ENCODE results near the gene SPTSSA. TPM values are rescaled to one million over a fixed set of nuclear protein-coding genes. Genes with fewer than 3 reads are reported as not detected.
"Not testable (repeated sequence)": the region's sequence is repeated elsewhere in the genome, so short reads cannot be mapped to it uniquely, and the experiment has no call there.

The SPTSSA gene
- polyA plus RNA-seq, 1 donor: 32.2 TPM

- DNase-seq: not testable (repeated sequence)
Observed at GRCh38 chr14:34428102-34428466, 34.0 kb downstream of the SPTSSA start.

DNA sequence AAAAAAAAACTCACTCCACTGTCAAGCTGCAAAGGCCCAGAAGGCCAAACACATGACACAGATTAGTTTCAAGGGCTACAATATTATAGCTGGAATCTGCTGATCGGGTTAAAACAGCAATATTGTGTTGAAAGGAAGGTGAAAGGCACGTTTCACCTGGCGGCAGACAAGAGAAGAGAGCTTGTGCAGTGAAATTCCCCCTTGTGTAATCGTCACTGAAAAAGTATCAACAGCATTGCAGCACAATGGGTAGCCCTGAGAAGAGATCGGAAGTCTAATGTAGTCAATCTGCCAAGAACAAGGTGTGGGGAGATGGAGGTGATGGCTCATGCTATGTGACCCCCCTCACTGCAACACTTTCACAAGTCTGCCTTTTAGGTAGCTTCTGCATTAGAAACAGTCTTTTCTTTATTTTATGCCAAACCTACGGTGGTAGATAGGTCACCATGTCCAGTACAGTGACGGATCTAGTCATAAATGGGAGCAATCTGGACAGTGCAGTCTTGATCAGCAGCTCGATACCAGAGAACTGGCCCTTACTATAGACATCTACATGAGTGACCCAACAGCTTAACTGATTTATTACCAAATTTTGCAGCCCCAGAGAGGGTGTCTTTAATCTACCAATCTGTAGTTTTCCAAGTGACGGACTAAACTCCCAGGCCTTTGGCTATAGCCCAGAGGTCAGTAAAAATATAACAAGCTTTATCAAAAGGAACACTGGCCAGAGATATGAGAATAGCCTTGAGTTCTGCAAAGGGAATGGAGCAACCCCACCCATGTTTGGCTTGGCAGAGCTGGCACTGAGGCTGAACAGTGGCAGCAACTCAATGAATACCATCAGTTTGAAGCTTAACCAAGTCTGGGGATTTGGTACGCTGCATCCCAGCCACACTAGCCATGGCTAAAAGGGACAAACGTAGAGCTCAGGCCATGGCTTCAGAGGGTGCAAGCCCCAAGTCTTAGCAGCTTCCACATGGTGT lies 35.4 kb downstream of the SPTSSA start:
- DNase-seq: no peak

DNA sequence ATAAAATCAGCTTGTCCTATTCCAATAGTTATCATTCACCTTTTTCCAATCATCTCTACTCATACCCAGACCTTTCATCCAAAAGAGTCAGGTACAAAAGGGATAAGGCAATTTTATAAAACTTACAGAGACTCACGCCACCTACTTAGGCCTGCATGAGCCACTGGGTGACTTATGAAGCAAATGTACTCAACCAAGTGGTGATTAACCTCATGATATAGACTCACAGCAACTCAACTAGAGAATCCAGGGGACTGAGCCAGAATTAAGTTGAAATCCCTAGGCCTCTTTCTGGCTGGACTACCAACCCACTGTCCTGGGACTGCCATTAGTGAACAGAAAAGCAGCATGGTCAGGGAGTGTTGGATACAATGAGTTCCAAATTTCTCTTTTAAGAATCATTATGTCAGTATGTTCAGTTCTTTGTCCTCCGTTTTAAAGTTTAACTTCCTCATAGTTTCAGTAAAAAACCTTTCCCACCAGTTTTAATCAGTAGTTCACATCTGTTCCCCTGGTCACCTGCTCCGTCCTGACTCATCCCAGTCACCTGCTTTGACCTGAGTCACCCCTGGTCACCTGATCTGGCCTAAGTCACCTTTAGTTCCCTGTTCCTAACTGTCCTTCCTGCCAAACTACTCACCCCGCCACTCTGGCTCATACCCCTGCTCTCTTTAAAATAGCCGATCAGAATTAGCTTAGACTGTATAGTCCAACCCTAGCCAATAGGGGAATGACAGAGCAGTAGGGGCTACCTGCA lies 36.8 kb downstream of the SPTSSA start:
- no peak for DNase-seq

- no peak for DNase-seq
Observed at GRCh38 chr14:34424488-34424887, 37.6 kb downstream of the SPTSSA start.

DNA sequence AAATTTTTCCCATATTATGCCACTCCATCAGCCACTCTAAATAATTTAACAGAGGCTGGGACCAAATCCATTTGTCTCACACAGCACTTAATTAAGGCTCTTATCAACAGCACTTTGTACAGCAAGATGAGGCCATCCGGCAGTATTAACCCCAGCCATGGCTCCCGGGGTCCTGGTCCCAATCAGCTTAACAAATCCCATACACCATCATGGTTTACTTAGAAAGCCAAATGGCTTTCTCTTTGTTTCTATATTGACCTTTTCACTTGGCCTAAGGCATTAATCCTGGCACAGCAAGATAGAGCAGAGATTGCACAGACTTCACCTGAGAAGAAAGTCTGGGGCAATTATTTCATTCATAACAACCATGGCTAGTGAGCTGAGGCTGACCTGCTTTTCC lies 38.6 kb downstream of the SPTSSA start:
- DNase-seq: no peak

GRCh38 chr14:34420547-34421150 lies 41.4 kb downstream of the SPTSSA start:
- no peak for DNase-seq

DNA sequence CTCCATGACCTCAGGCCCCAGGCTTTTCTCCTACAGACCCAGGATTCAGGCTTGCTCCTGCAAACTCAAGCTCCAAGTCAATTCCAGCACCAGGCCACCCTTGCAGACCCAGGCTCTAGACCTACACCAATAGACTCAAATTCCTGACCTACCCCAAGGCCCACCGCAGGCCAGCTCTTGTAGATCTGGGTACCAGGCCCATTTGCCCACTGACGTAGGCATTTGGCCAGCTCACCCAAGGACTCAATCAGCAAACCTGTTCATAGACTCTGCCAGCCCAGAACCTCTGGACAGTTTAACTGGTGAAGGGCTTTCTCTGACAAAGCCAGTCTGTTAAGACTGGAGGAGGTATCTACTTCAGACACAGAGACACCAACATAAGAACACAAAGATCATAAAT lies 52.3 kb downstream of the SPTSSA start:
- DNase-seq: no peak

DNA sequence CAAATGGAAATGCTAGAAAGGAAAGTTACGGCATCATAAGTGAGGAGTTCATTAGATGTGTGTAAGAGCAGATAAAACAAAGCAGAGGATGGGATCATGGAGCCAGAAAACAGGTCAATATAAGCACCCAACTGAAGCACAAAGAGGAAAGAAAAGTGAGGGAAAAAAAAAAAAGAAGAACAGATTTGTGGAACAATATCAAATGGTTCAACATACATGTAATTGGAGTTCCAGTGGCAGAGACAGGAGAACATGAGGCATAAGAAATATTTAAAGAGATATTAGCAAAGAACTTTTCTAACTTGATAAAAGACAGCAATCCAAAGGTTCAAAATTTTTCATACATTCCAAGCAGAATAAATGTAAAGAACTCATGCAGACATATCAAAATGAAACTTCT lies 54.1 kb downstream of the SPTSSA start:
- no peak for DNase-seq

DNA sequence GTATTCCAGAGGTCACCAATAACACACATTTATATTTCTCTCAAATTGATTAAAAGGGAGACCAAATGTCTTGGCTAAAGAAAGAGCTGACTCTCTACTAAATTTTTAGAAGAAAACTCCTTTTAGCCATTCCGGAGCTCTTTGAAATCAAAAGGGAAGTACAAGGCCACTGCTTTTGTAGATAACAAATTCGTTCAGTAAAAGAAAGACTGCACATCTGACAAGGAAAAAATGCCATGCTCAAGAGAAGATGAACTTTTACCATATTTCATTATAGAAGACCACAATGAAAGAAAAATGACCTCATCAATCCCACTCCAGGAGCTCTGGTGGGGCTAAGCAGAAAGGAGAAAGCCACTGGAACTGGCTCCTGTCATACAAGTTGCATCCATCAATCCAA lies 57.6 kb downstream of the SPTSSA start:
- no peak for DNase-seq

- DNase-seq: no peak
Observed at GRCh38 chr14:34403646-34404045, 58.4 kb downstream of the SPTSSA start.

GRCh38 chr14:34398024-34398423 lies 64.0 kb downstream of the SPTSSA start:
- DNase-seq: no peak

DNA sequence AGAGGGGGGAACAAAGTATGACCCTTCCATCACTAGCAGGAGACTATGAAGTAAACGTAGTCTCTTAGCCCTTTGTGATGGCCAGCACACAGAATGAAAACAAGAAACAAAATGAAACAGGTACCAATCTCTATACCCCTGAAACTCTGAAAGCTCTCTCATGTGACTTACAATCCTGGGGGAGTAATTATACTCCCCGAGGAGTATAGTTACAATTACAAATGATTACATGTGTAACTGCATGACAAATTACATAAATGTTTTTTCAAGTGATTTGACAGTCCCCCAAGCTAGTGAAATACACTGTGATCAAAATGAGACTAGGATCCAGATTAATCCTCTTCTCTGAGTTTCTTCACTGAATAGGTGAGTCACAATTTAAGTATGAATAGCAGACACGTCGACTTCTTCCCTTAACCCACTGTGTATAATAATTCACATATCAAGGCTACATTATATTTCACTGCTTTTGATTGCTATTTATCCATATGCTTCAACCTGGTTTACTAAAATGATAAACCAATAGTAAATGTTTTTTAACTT lies 74.0 kb downstream of the SPTSSA start:
- no peak for DNase-seq

- no peak for DNase-seq
Observed at GRCh38 chr14:34386865-34387485, 75.1 kb downstream of the SPTSSA start.

GRCh38 chr14:34385881-34386280 lies 76.2 kb downstream of the SPTSSA start:
- DNase-seq: not testable (repeated sequence)

- no peak for DNase-seq
Observed at GRCh38 chr14:34383839-34384238, 78.2 kb downstream of the SPTSSA start.

Other genes starting within 250 kb of the SPTSSA start
- gene EAPP, start 77.5 kb upstream of the SPTSSA start, polyA plus RNA-seq (ENCODE audit: insufficient read length): 73.0 TPM
- gene SNX6, start 167.9 kb upstream of the SPTSSA start, polyA plus RNA-seq (ENCODE audit: insufficient read length): 128 TPM

Data from left kidney (tissue), 2 donors.